Activated CD4-positive, alpha-beta T cell treated with anti-CD3 and anti-CD28 coated beads, Interleukin-2, amount 50 U/mL, for 1 hour (primary cell): ENCODE measurements around the gene ENDOG.
A peak's percentile ranks its signal among the peaks of the same experiment; 100 is the strongest.
"Not testable (repeated sequence)": the region's sequence is repeated elsewhere in the genome, so short reads cannot be mapped to it uniquely, and the experiment has no call there.

Experiments
- DNase-seq: peaks from one replicate; pipeline ENCODE4 v3.0.0-alpha.2; 2020

The ENDOG gene

GRCh38 chr9:128818099-128818838, at the start of gene ENDOG:
Gene ENDOG, plus strand, starts transcription at chr9:128818500. Its CDS starts 185 bp downstream, at chr9:128818685.
- DNase-seq = peak; percentile 96

DNA sequence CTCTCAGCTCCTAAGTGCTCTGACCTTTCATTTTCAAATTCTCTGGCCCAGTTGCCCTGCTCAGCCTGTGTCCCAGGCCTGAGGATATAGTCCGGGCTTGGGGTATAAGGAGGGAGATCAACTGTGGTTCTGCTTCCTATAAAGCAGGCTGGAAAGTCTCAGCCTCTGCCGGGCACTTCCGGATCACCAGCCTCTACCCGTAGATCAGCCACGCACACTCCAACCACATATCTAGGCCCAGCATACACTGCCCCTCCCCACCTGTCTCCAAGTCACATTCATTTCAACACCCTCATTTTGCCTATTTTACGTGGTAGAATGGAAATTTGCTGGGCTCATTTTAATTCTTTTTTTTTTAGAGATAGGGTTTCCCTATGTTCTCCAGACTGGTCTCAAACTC, 49.7 kb upstream of the ENDOG start:
- DNase-seq = no peak

DNA sequence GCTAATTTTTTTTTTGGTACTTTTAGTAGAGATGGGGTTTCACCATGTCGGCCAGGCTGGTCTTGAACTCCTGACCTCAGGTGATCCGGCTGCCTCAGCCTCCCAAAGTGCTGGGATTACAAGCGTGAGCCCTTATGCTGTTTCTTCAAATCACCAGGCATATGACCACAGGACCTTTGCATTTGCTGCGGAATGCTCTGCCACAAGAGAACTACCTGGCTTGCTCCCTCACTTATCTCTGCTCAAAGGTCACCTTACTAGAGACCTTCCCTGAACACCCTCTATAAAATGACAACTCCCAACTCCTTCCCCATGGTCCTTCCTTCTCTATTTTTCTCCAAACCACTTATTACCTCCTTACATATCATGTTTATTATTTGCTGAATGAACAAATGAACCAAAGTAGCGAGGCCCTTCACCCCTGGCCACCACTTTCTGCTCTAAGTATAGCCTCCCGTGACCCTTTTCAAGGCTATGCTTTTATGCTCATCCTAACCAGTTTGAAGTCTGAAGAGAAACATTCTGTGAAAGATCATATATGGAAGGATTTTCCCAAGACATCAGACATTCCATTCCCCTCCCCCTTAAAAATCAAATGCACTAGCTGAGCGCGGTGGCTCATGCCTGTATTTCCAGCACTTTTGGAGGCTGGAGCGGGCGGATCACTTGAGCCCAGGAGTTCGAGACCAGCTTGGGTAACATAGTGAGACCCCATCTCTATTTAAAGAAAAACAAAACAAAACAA, 47.8 kb upstream of the ENDOG start:
- DNase-seq = no peak

DNA sequence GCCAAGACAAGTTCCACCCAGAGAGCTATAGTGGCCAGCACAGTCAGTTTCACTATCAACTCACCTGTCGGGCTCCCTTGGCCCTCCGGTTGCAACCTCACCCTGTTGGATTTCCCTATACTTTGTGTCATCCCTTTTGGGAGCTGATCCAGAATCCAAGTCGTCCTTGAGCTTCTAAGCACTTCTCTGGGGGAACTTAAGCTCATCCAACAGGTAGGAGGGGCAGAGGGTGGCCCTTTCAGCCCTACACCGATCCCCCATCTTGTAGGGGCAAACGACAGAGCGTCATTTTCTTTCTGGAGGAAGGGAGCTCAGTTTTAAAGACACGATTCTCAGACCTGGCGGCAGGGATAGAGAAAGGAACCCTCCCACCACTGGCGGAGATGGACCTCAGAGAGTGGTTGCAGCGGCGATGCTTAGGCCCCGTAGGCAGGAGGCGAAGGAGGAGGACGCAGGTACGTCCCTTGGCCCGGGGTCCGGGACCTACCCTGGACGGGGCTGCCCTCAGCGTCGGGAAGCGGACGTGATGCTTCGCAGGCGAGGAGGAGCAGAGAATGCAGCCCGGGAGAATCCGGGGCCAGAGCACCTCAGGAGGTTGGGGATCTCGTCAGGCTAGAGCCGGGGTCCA, 47.1 kb upstream of the ENDOG start:
- DNase-seq = peak; percentile 23

- DNase-seq = peak; percentile 93
Measured at GRCh38 chr9:128771745-128772519, 46.4 kb upstream of the ENDOG start, which contains the start of gene ZER1. Gene ZER1, minus strand, starts transcription at chr9:128771927. Its CDS starts 16,362 bp downstream, at chr9:128755565.

DNA sequence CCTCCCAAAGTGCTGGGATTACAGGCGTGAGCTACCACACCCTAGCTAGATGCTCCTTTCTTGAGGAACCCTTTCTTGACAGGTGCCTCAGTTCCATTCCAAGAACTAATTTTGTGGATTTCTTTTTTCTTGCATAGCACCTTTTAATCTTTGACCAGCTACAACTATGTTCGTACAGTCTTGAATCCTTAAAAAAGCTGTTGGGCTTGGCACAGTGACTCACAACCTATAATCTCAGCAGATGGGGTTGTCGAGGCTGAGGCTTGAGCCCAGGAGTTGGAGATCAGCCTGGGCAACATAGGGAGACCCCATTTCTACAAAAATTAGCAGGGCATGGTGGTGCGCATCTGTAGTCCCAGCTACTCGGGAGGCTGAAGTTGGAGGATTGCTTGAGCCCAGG, 45.3 kb upstream of the ENDOG start:
- no peak for DNase-seq

DNA sequence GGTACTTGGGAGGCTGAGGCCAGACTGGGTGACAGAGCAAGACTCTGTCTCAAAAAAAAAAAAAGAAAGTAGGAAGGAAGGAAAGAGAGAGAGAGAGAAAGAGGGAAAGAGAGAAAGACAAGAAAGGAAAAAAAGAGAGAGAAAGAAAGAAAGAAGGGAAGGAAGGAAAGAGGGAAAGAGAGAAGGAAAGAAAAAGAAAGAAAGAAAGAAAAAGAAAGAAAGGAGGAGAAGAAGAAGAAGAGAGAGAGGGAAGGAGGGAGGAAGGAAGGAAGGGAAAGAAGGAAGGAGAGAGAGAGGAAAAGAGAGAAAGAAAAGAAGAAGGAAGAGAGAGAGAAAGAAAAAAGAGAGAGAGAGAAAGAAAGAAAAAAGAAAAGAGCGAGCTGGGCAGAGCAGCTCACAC, 43.5 kb upstream of the ENDOG start:
- DNase-seq = no peak

DNA sequence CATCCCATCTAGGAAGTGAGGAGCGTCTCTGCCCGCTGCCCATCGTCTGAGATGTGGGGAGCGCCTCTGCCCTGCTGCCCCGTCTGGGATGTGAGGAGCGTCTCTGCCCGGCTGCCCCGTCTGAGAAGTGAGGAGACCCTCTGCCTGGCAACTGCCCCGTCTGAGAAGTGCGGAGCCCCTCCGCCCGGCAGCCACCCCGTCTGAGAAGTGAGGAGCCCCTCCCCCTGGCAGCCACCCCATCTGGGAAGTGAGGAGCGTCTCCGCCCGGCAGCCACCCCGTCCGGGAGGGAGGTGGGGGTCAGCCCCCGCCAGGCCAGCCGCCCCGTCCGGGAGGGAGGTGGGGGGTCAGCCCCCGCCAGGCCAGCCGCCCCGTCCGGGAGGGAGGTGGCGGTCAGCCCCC, 38.2 kb upstream of the ENDOG start:
- DNase-seq = not testable (repeated sequence)

- DNase-seq = no peak
Measured at GRCh38 chr9:128781187-128782070, 36.9 kb upstream of the ENDOG start.

DNA sequence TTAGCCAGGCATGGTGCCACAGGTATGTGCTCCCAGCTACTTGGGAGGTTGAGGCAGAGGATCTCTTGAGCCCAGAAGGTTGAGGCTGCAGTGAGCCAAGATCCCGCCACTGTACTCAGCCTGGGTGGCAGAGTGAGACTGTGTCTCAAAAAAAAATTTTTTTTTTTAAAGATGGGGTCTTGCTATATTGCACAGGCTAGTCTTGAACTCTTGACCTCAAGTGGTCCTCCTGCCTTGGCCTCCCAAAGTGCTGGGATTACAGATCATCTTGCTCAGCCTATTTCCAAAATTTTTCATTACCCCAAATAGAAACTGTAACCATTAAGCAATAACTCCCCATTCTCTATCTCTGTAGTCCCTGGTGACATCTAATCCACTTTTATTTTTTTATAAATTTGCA, 35.6 kb upstream of the ENDOG start:
- no peak for DNase-seq

DNA sequence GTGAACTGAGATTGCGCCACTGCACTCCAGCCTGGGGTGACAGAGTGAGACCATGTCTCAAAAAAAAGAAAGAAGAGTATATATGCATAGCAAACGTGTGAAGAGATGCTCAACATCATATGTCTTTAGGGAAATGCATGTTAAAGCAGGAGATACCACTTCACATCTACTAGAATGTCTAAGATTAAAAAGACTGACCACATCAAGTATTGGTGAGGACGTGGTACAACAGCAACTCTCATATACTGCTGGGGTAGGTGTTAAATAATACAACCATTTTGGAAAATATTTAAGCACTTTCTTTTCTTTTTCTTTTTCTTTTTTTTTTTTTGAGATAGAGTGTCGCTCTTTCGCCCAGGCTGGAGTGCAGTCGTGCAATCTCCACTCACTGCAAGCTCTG, 32.9 kb upstream of the ENDOG start:
- no peak for DNase-seq

GRCh38 chr9:128786681-128787601, 31.4 kb upstream of the ENDOG start, which contains the start of gene TBC1D13:
Gene TBC1D13, plus strand, starts transcription at chr9:128787253. Its CDS starts 101 bp downstream, at chr9:128787354.
- DNase-seq = peak; percentile 89

- no peak for DNase-seq
Measured at GRCh38 chr9:128787659-128788058, 30.6 kb upstream of the ENDOG start.

DNA sequence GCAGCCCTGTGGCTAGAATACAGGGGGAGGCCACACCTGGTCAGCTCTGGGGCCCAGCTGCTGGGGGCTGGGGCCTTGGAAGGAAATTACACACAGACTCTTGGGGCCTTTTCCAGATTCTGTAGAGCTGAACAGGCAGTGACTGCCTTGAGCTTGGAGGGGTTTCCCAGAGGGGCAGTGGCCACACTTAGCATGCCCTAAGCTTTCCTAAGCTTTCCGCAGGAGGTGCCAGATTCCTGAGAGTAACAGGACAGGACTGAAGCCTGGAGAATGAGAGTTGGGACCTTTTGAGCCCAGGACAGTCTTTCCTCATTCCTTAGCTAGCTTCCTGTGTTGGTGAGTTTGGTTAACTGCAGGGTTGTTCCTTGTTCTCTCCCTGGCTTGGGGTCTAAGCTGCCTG, 29.9 kb upstream of the ENDOG start:
- no peak for DNase-seq

DNA sequence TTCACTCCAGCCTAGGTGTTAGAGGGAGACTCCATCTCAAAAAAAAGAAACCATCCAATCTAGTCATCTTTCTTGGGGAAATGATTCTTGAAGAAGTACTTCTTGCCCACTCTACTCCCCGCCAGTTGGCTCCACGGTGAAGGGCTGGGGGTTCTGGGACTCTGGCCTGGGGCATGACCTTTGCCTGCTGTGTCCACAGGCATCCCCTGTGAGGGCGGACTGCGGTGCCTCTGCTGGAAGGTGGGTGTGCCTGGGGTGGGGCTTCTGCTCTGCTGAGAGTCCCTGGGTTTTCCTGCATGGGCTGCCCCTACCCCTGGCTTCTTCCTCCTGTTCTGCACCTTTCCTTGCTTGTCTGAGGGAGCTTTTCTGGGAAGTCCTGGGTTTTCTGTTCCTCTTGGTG, 27.8 kb upstream of the ENDOG start:
- no peak for DNase-seq

GRCh38 chr9:128792134-128792533, 26.2 kb upstream of the ENDOG start:
- no peak for DNase-seq

DNA sequence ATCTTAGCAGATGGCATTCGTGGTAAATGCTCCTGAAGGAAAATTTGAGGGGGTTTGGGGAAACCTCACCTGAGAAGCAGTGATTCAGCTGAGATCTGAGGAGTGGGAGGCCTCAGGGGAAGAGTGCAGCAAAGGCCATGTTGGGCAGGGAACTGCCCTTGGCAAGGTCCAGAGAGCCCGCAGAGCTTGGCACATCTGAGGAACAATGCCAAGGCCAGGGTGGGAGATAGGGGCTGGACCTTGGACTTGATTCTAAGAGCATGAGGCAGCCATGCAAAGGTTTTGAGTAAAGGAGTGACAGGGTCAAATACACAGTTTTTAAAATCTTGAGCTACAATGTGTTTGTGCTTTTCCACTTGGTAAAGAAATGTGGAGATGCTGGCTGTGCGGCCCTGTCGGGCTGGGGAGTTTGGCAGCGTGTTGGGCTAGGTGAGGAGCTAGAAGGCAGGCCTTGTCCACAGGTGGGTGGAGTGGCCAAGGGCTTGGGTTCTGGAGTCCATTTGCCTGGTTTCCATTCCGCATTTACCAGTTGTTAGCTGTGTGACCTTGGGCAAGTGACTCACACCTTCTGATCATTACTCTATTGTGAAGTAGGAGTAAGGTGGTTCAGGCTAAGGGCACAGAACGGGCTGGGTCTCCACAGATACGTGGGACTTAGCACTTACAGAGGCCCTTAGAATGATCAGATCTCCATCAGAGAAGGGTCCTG, 25.2 kb upstream of the ENDOG start:
- DNase-seq = no peak

DNA sequence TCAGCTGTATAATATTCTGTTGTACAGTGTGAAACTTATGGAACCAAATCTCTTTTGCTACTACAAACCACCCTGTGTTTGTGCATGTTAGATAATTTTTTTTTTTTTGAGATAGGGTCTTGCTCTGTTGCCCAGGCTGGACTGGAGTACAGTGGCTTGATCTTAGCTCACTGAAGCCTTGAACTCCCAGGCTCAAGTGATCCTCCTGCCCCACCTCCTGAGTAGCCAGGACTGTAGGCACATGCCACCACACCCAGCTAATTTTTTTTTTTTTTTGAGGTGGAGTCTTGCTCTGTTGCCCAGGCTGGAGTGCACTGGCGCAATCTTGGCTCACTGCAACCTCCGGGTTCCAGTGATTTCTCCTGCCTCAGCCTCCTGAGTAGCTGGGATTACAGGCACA, 23.3 kb upstream of the ENDOG start:
- not testable (repeated sequence) for DNase-seq

GRCh38 chr9:128798896-128799295, 19.4 kb upstream of the ENDOG start:
- DNase-seq = no peak

- DNase-seq = no peak
Measured at GRCh38 chr9:128800061-128800460, 18.2 kb upstream of the ENDOG start.
